NCI-H1092 treated with DMSO at 0.1 percent for 48 hours (cell line): ENCODE results near the gene FAM200A.
"Not testable (repeated sequence)": the region's sequence is repeated elsewhere in the genome, so short reads cannot be mapped to it uniquely, and the experiment has no call there.

ENCODE experiments used
- DNase-seq: peaks from one replicate; lab custom pipeline; 2025; lab: John Stamatoyannopoulos, UW

Gene FAM200A

GRCh38 chr7:99504281-99504602 is 47.7 kb downstream of the FAM200A start:
- no peak for DNase-seq

- not testable (repeated sequence) for DNase-seq
Measured at GRCh38 chr7:99501236-99501635, 50.7 kb downstream of the FAM200A start.

GRCh38 chr7:99500637-99501009 is 51.3 kb downstream of the FAM200A start:
- no peak for DNase-seq

GRCh38 chr7:99499721-99500636 is 51.9 kb downstream of the FAM200A start, which contains the start of gene ZNF394:
ZNF394 (minus strand) TSS chr7:99500281; CDS start chr7:99500093, 188 bp downstream.
- DNase-seq: peak; percentile 93

- DNase-seq: no peak
Measured at GRCh38 chr7:99499371-99499720, 52.6 kb downstream of the FAM200A start.

GRCh38 chr7:99498546-99498944 is 53.4 kb downstream of the FAM200A start:
- DNase-seq: no peak

- DNase-seq: no peak
Measured at GRCh38 chr7:99497766-99498545, 54.0 kb downstream of the FAM200A start.
